CD4-positive, alpha-beta T cell (primary cell): ENCODE data around the gene TCF19. TPM values are rescaled to one million over a fixed set of nuclear protein-coding genes. Genes with fewer than 3 reads are reported as not detected.

ENCODE experiments used
- ATAC-seq: fragments of 200-7000 bp; cut with Tn5 transposase; one replicate; pipeline ENCODE4 v1.10.0; 2022; ENCODE audit warnings: mild to moderate bottlenecking; ENCODE audit not compliant: poor library complexity
- CTCF ChIA-PET: fragments of 350-600 bp; sonication (Branson Sonifier 250); formaldehyde crosslinking; loops from one replicate; lab custom pipeline; 2021; ENCODE audit warnings: antibody characterized with exemption, inconsistent platforms; lab: Charles Lee
- POLR2A ChIA-PET: fragments of 350-600 bp; sonication (Branson Sonifier 250); formaldehyde crosslinking; loops from one replicate; lab custom pipeline; 2021; ENCODE audit warnings: antibody characterized with exemption, inconsistent platforms; lab: Charles Lee
- DNase-seq, 14 experiments: peaks; one replicate each; pipeline ENCODE4 v3.0.0-alpha.2; 2013 to 2020; ENCODE audit warnings: mixed read lengths in 2 of 14
- H3K27ac ChIP-seq, 2 donors: one replicate each; pipeline versions ENCODE4 v1.5.1 to v1.7.0; 2013; ENCODE audit warnings: low read length in 2 of 2, low read depth in 1 of 2, mild to moderate bottlenecking in 1 of 2
- H3K27me3 ChIP-seq, 2 experiments: 1 replicate in 1 of 2; 2 replicates in 1 of 2; pipeline versions ENCODE4 v1.6.1 to v1.7.0; 2013; ENCODE audit warnings: low read length in 2 of 2, control low read depth in 1 of 2, mild to moderate bottlenecking in 1 of 2, moderate library complexity in 1 of 2; ENCODE audit not compliant: insufficient read depth in 2 of 2, control insufficient read depth in 1 of 2
- H3K36me3 ChIP-seq: one replicate; pipeline ENCODE4 v1.6.1; 2013; ENCODE audit warnings: low read length, control low read depth; ENCODE audit not compliant: insufficient read depth
- H3K4me1 ChIP-seq: one replicate; pipeline ENCODE4 v1.6.1; 2013; ENCODE audit warnings: low read length, control low read depth; ENCODE audit not compliant: insufficient read depth
- H3K4me3 ChIP-seq: one replicate; pipeline ENCODE4 v1.5.1; 2013; ENCODE audit warnings: mild to moderate bottlenecking, low read length, moderate library complexity
- H3K9me3 ChIP-seq, 2 experiments: 1 replicate in 1 of 2; 2 replicates in 1 of 2; pipeline versions ENCODE4 v1.6.1 to v1.7.0; 2013; ENCODE audit warnings: low read length in 2 of 2, mild to moderate bottlenecking in 2 of 2, control low read depth in 1 of 2, moderate library complexity in 1 of 2; ENCODE audit not compliant: control insufficient read depth in 1 of 2, insufficient read depth in 1 of 2
- H3K27ac Mint-ChIP-seq: one replicate; pipeline ENCODE4 v1.8.0; 2020; ENCODE audit warnings: mixed read lengths
- H3K27me3 Mint-ChIP-seq: one replicate; pipeline ENCODE4 v1.8.0; 2021; ENCODE audit warnings: mixed read lengths
- H3K36me3 Mint-ChIP-seq: one replicate; pipeline ENCODE4 v1.8.0; 2021; ENCODE audit warnings: low read depth, mixed read lengths
- H3K4me1 Mint-ChIP-seq: one replicate; pipeline ENCODE4 v1.8.0; 2021; ENCODE audit warnings: low read depth, mixed read lengths
- H3K4me3 Mint-ChIP-seq: one replicate; pipeline ENCODE4 v1.8.0; 2020; ENCODE audit warnings: mild to moderate bottlenecking, mixed read lengths
- H3K9me3 Mint-ChIP-seq: one replicate; pipeline ENCODE4 v1.8.0; 2020; ENCODE audit warnings: mixed read lengths
- CTCF ChIP-seq: fragments of 200-600 bp; IDR thresholded peaks from one replicate; pipeline ENCODE4 v1.8.0; 2022; ENCODE audit warnings: antibody characterized with exemption, mild to moderate bottlenecking
- intact Hi-C, 2 experiments: fragments of 100-400 bp; cut with DNase I in 1 of 2; cut with micrococcal nuclease in 1 of 2; formaldehyde crosslinking; loops; one replicate each; pipeline versions ENCODE4 v1.15.1 to v1.9.0; 2023 to 2025; cut with DNase I, micrococcal nuclease
- total RNA-seq, 174 experiments: library from RNA in 2 of 174; stranded (reverse) in 2 of 174; gene quantifications; one replicate each; pipeline ENCODE4 v1.2.3 and lab custom pipeline; 2021 to 2026

TCF19 gene
- total RNA-seq, 2 experiments from 2014 or later: 3.3 to 4.1 TPM

DNA sequence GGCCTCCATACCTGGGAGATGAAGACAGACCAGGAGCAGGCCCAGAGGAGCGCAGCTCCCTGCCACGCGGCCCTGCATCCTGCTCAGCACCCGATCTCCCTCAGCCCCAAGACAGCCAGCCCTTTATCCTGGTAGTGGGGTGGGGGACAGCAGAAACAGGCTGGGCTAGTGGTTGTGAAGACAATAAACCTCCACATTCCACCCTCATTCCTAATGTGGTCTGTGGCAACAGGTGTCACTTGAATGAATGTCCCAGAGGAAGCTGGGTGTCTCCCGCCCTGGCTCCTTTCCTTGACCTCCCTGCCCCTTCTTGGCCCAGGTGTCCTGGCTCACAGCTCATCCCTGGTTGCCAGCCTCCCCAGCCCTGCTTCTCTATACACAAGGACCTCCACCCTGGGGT is 45.9 kb upstream of the TCF19 start, which contains the start of gene C6orf15:
Gene C6orf15 (minus strand): TSS at position 98 of the 400 bp plus-strand sequence. CDS start 20 bp downstream, at position 78.
- Histone ChIP-seq H3K27me3 (peaks cover 0 to 3% of the 10 kb centered on the region in 2 experiments), H3K27ac (no peak within 1 kb of the TSS), H3K36me3 (no peaks in the 10 kb centered on the region), H3K4me1 (peaks cover 9% of the 10 kb centered on the region), H3K4me3 (no peak within 1 kb of the TSS), H3K9me3 (no peaks in the 10 kb centered on the region)
- Mint-ChIP-seq H3K27me3 (peaks cover 7% of the 10 kb centered on the region), H3K36me3 (no peaks in the 10 kb centered on the region), H3K4me3 (no peak within 1 kb of the TSS), H3K27ac (no peak within 1 kb of the TSS), H3K4me1 (peaks cover 11% of the 10 kb centered on the region), H3K9me3 (no peaks in the 10 kb centered on the region)
- no peak for TF ChIP-seq CTCF
- ChIA-PET CTCF (no interaction called here), POLR2A (interaction anchor here (0.9 kb wide), 1 partner anchor 18 kb away, joined by 3 read pairs; no protein-coding TSS in a partner anchor)
- ATAC-seq: no peak
- intact Hi-C loops: loop anchor here in 1 of 2 experiments (10.0 kb wide), 1 partner anchor 178 kb away; the partner anchor contains the start of gene SFTA2
- DNase-seq: no peak

DNA sequence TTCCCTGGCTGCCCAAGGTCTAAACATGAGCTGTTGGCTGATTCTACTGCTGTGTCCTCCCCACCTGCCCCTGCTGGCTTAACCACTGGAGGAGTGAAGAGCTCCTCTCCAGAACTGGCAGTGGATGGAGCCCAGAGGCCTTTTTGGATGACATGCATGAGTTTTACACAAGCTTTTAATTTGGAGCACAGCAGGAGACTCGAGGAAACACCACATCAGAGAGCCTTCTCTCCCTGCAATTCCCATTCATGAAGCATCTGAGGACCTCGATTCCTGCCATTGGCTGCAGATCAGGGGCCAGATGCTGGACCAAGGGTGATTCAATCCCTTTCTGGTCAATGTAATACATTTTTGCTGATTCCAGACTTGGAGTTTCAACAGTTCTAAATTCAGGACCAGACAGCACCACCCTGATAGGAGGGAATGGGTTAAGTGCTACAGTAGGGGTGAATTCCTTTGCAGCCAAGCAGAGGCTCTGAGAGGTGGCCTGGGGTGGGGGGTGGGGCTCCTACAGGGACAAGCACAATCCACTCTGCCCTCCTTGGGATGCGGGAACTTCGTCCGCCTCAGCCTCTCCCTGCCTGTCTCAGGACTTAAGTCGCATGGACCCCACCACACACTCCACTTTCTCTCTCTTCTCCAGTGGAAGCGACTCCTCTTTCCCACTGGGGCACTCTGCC is 44.4 kb upstream of the TCF19 start:
- Mint-ChIP-seq H3K4me1 (peaks cover 11% of the 10 kb centered on the region), H3K9me3 (no peaks in the 10 kb centered on the region), H3K4me3 (no peak overlapping the region), H3K27ac (no peak overlapping the region), H3K36me3 (no peaks in the 10 kb centered on the region), H3K27me3 (peaks cover 7% of the 10 kb centered on the region)
- H3K27ac ChIP-seq: no peak overlapping the region
- no peak for TF ChIP-seq CTCF
- H3K36me3 ChIP-seq: no peaks in the 10 kb centered on the region
- peaks cover 0 to 3% of the 10 kb centered on the region in 2 experiments for H3K27me3 ChIP-seq
- intact Hi-C loops: loop anchor here in 1 of 2 experiments (10.0 kb wide), 1 partner anchor 179 kb away; the partner anchor contains the start of gene SFTA2
- ATAC-seq (no peak), DNase-seq (no peak)
- H3K4me1 ChIP-seq: peaks cover 9% of the 10 kb centered on the region
- H3K9me3 ChIP-seq: no peaks in the 10 kb centered on the region
- no peak overlapping the region for H3K4me3 ChIP-seq
- CTCF ChIA-PET: no interaction called here
- POLR2A ChIA-PET: no interaction called here

DNA sequence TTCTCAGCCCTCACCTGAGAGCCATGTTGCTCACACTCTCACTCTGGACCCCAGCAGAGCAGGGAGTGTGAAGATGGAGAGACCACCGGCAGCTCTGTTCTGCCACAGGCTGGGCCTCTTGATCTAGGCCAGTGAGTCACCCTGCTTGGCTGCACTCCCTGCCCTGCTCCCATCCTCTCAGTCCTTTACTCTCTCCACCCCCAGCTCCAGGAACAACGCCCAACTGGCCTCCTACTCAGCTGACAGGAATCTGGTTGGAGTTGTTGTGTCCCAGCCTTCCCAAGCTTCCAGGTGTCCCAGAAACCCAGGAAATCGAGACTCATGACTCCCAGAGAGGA is 43.9 kb upstream of the TCF19 start, which contains the start of gene PSORS1C1:
Gene PSORS1C1 (plus strand): TSS at position 260 of the 338 bp plus-strand sequence. CDS start 14,833 bp downstream, outside the sequence.
- H3K4me3 ChIP-seq: no peak within 1 kb of the TSS
- no peak for ATAC-seq
- no peak within 1 kb of the TSS for H3K27ac ChIP-seq
- H3K9me3 ChIP-seq: no peaks in the 10 kb centered on the region
- H3K27me3 Mint-ChIP-seq: peaks cover 7% of the 10 kb centered on the region
- peaks cover 9% of the 10 kb centered on the region for H3K4me1 ChIP-seq
- peaks cover 11% of the 10 kb centered on the region for H3K4me1 Mint-ChIP-seq
- intact Hi-C loops: loop anchor here in 1 of 2 experiments (10.0 kb wide), 1 partner anchor 180 kb away; the partner anchor contains the start of gene SFTA2
- no peaks in the 10 kb centered on the region for H3K36me3 ChIP-seq
- CTCF ChIA-PET: no interaction called here
- H3K27me3 ChIP-seq: peaks cover 0 to 3% of the 10 kb centered on the region in 2 experiments
- H3K9me3 Mint-ChIP-seq: no peaks in the 10 kb centered on the region
- no peak for TF ChIP-seq CTCF
- no peak within 1 kb of the TSS for H3K4me3 Mint-ChIP-seq
- no peaks in the 10 kb centered on the region for H3K36me3 Mint-ChIP-seq
- no peak within 1 kb of the TSS for H3K27ac Mint-ChIP-seq
- DNase-seq: no peak
- POLR2A ChIA-PET: interaction anchor here (1.0 to 1.3 kb wide), 3 partner anchors 21 to 35 kb away, joined by 3 to 5 read pairs (median 5); no protein-coding TSS in a partner anchor
